ENCODE data around the gene CDNF. TPM values are rescaled to one million over a fixed set of nuclear protein-coding genes. Genes with fewer than 3 reads are reported as not detected.

Gene CDNF
- total and polyA plus RNA-seq, 3 donors from 2014 or later = 10.0 to 46.7 (median 14.1) TPM

DNA sequence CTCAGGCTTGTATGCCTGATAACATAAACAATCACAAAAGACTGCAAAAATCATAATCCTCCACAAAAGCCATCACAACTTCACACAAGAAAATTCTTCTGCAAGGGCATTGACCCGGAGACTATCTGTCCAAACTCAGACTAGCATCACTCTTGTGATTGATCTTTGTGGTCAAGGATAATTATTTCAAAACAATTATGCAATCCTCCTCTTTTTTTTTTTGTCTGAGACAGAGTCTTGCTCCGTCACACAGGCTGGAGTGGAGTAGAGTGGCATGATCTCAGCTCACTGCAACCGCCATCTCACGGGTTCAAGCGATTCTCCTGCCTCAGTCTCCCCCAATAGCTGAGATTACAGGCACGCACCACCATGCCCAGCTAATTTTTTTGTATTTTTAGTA, 22.2 kb downstream of the CDNF start:
- H3K27ac ChIP-seq = no peak overlapping the region
- H3K4me3 ChIP-seq = no peak overlapping the region
- no peaks in the 10 kb centered on the region for H3K36me3 ChIP-seq (ENCODE audit: low read depth, missing control alignments)
- WGBS, 2 donors = 90 to 91% methylated on average over 6 of the region's 6 CpGs
- H3K27me3 ChIP-seq = no peaks in the 10 kb centered on the region
- no peaks in the 10 kb centered on the region for H3K4me1 ChIP-seq
- intact Hi-C loops (cut with DNase I; ENCODE audit: low total_unique reads) = no loop called here
- no peak for TF ChIP-seq POLR2A (IDR thresholded peaks at IDR 0.05)
- TF ChIP-seq, protein P1, sequence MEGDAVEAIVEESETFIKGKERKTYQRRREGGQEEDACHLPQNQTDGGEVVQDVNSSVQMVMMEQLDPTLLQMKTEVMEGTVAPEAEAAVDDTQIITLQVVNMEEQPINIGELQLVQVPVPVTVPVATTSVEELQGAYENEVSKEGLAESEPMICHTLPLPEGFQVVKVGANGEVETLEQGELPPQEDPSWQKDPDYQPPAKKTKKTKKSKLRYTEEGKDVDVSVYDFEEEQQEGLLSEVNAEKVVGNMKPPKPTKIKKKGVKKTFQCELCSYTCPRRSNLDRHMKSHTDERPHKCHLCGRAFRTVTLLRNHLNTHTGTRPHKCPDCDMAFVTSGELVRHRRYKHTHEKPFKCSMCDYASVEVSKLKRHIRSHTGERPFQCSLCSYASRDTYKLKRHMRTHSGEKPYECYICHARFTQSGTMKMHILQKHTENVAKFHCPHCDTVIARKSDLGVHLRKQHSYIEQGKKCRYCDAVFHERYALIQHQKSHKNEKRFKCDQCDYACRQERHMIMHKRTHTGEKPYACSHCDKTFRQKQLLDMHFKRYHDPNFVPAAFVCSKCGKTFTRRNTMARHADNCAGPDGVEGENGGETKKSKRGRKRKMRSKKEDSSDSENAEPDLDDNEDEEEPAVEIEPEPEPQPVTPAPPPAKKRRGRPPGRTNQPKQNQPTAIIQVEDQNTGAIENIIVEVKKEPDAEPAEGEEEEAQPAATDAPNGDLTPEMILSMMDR (IDR thresholded peaks at IDR 0.05) = no peak
- DNase-seq = no peak
- H3K9me3 ChIP-seq = no peaks in the 10 kb centered on the region

DNA sequence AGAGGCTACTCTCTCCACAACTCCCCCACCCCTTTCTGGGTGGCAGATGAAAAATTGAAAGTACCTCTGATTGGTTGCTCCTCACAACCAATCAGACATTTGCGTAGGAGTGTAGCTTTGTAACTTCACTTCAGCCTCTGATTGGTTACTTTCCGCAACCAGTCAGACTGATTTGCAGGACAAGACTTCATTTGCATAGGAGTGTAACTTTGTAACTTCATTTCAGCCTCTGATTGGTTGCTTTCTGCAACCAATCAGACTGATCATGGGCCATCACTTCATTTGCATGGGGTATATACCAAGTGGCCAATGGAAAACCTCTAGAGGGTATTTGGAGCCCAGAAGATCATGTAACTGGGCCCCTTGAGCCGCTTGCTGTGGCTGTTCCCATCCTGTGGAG, 25.6 kb downstream of the CDNF start:
- peak; percentile 23 for DNase-seq
- intact Hi-C loops (cut with DNase I; ENCODE audit: low total_unique reads) = no loop called here
- TF ChIP-seq POLR2A (IDR thresholded peaks at IDR 0.05) = no peak
- TF ChIP-seq, protein P1 (IDR thresholded peaks at IDR 0.05) = no peak
- Histone ChIP-seq H3K27ac (no peak overlapping the region), H3K4me1 (no peaks in the 10 kb centered on the region), H3K27me3 (no peaks in the 10 kb centered on the region), H3K36me3 (ENCODE audit: low read depth, missing control alignments) (no peaks in the 10 kb centered on the region), H3K9me3 (no peaks in the 10 kb centered on the region), H3K4me3 (no peak overlapping the region)
- WGBS, 2 donors = 80 to 87% methylated on average over 3 of the region's 3 CpGs

DNA sequence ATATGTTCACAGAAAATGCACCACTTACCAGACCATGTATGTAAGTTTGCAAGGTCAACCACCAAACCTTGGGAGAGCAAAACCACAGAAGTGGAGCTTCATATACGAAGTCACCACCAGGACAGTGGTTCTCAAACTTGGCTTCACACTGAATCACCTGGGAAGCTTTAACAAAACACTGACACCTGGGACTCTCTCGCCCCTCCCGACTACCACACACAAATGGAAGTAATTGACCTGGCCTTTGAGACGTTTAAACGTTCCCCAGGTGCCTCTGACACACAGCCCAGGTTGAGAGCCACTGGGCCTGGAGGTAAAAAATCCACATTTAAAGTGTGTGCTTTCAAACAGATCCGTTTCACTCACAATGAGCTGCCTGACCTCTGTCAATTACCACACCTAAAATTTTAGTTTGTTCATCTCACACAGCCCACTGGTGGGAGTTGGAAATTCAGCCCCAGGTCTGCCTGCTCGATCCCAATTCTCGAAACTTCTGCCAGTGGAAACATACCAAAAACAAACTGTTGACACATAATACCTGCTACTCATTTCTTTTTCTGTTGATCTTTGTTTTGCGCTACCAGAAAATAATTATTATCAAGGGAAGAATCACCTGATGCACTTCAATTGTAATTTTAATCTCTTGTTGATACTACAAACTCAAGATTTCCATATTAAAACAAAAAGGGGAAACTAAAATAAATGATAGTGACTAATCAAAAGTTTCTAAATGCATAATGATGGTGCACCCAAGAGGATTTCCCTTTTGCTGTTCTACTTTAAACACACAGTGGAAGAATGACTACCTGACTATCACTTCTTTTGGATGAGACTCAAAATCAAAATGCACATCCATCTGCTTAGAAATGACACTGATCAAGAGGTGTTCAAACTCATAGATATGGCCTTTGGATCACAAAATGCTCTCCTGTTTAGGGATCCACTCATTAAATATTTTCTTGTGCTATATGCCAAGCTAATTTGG, 26.6 kb downstream of the CDNF start:
- TF ChIP-seq, protein P1 (IDR thresholded peaks at IDR 0.05) = no peak
- no peaks in the 10 kb centered on the region for H3K36me3 ChIP-seq (ENCODE audit: low read depth, missing control alignments)
- H3K9me3 ChIP-seq = no peaks in the 10 kb centered on the region
- H3K4me3 ChIP-seq = no peak overlapping the region
- no peaks in the 10 kb centered on the region for H3K4me1 ChIP-seq
- intact Hi-C loops (cut with DNase I; ENCODE audit: low total_unique reads) = no loop called here
- 62 to 69% methylated on average over 9 of the region's 9 CpGs for WGBS, 2 donors
- no peak for DNase-seq
- no peaks in the 10 kb centered on the region for H3K27me3 ChIP-seq
- H3K27ac ChIP-seq = no peak overlapping the region

DNA sequence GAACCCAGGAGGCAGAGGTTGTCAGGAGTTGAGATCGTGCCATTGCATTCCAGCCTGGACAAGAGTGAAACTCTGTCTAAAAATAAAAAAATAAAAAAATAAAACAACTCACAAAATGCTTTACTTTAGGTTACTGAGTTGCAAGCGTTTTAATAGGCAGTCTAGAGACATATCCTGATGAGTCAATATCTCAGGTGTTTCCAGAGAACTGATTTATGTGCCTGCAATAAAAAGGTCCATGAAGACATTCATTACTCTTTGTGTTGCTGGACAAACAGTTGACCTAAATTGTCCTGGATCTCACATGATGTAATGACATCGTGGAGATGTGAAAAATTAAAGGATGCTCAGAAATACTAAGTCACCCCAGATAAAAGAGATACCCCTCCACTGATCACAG, 31.5 kb downstream of the CDNF start:
- no peaks in the 10 kb centered on the region for H3K4me1 ChIP-seq
- intact Hi-C loops (cut with DNase I; ENCODE audit: low total_unique reads) = no loop called here
- no peaks in the 10 kb centered on the region for H3K27me3 ChIP-seq
- no peak overlapping the region for H3K4me3 ChIP-seq
- TF ChIP-seq, protein P1 (IDR thresholded peaks at IDR 0.05) = no peak
- no peak for TF ChIP-seq POLR2A (IDR thresholded peaks at IDR 0.05)
- 83 to 84% methylated on average over 3 of the region's 3 CpGs for WGBS, 2 donors
- H3K27ac ChIP-seq = no peak overlapping the region
- H3K36me3 ChIP-seq (ENCODE audit: low read depth, missing control alignments) = no peaks in the 10 kb centered on the region
- no peak for DNase-seq
- no peaks in the 10 kb centered on the region for H3K9me3 ChIP-seq
